Endodermal cell (in vitro differentiated cells): ENCODE results near the gene MXRA7. TPM values are rescaled to one million over a fixed set of nuclear protein-coding genes. Genes with fewer than 3 reads are reported as not detected.

Experiments
- DNase-seq: peaks from one replicate; pipeline ENCODE4 v3.0.0-alpha.2; 2017
- H3K27ac ChIP-seq: 2 replicates; pipeline ENCODE4 v1.5.1; 2013; ENCODE audit warnings: mild to moderate bottlenecking, low read depth, low read length, moderate library complexity
- H3K27me3 ChIP-seq: 2 replicates; pipeline ENCODE4 v1.6.1; 2013; ENCODE audit warnings: mild to moderate bottlenecking, low read length, moderate library complexity; ENCODE audit not compliant: insufficient read depth, control insufficient read depth, poor library complexity, severe bottlenecking
- H3K36me3 ChIP-seq: 2 replicates; pipeline ENCODE4 v1.7.0; 2013; ENCODE audit warnings: mild to moderate bottlenecking, low read length, moderate library complexity; ENCODE audit not compliant: control insufficient read depth, insufficient read depth
- H3K4me1 ChIP-seq: one replicate; pipeline ENCODE4 v1.7.0; 2013; ENCODE audit warnings: low read length; ENCODE audit not compliant: control insufficient read depth, insufficient read depth
- H3K4me3 ChIP-seq: 2 replicates; pipeline ENCODE4 v1.5.1; 2013; ENCODE audit warnings: mild to moderate bottlenecking, low read length, moderate library complexity
- H3K9ac ChIP-seq: 2 replicates; pipeline ENCODE4 v1.6.1; 2013; ENCODE audit warnings: mild to moderate bottlenecking, low read length, moderate library complexity; ENCODE audit not compliant: poor library complexity, severe bottlenecking; ENCODE audit errors: extremely low read depth
- H3K9me3 ChIP-seq: 2 replicates; pipeline ENCODE4 v1.6.1; 2013; ENCODE audit warnings: mild to moderate bottlenecking, low read length, moderate library complexity; ENCODE audit not compliant: control insufficient read depth
- H3K27ac Mint-ChIP-seq: 2 replicates; pipeline ENCODE4 v1.8.0; 2020; ENCODE audit warnings: mixed read lengths
- H3K27me3 Mint-ChIP-seq: 2 replicates; pipeline ENCODE4 v1.8.0; 2021; ENCODE audit warnings: mild to moderate bottlenecking, mixed read lengths; ENCODE audit not compliant: insufficient read depth
- H3K36me3 Mint-ChIP-seq: 2 replicates; pipeline ENCODE4 v1.8.0; 2020; ENCODE audit warnings: low read depth, mixed read lengths
- H3K4me1 Mint-ChIP-seq: 2 replicates; pipeline ENCODE4 v1.8.0; 2020; ENCODE audit warnings: mixed read lengths
- H3K4me3 Mint-ChIP-seq: 2 replicates; pipeline ENCODE4 v1.8.0; 2020; ENCODE audit warnings: mild to moderate bottlenecking, moderate library complexity, mixed read lengths
- H3K9me3 Mint-ChIP-seq: 2 replicates; pipeline ENCODE4 v1.8.0; 2020; ENCODE audit warnings: mild to moderate bottlenecking, mixed read lengths
- CTCF ChIP-seq: fragments of 200-600 bp; sonication (generic); conservative IDR thresholded peaks from 2 replicates; pipeline ENCODE4 v1.5.0; 2021; ENCODE audit warnings: antibody characterized with exemption, mild to moderate bottlenecking
- WGBS, 2 experiments: methylation state at CpG; one replicate each; pipeline versions ENCODE4 v1.1.5 to v1.1.7; 2013; ENCODE audit warnings: missing lambda C conversion rate in 2 of 2, mixed read lengths in 1 of 2; ENCODE audit not compliant: insufficient coverage in 1 of 2, insufficient read length in 1 of 2; 5-methylcytosine and 5-hydroxymethylcytosine counted together
- total RNA-seq, 2 donors: library from RNA; stranded (reverse); fragmentation: NEBNext Ultra II Directional in 1 of 2; extraction: Animal tissue kit (Norgen Biotek cat#: 25700) in 1 of 2; gene quantifications; 2 replicates in 1 of 2; 3 replicates in 1 of 2; pipeline ENCODE4 v1.2.1, GENCODE V29; 2021

The MXRA7 gene
- total RNA-seq, 2 donors from 2014 or later = 61.6 to 77.1 TPM

- no peak overlapping the region for H3K27ac Mint-ChIP-seq
Observed at GRCh38 chr17:76755285-76755684, 44.5 kb upstream of the MXRA7 start.

GRCh38 chr17:76753061-76753961, 42.5 kb upstream of the MXRA7 start:
- Mint-ChIP-seq H3K9me3 (peaks cover 3% of the 10 kb centered on the region), H3K36me3 (peaks cover 52% of the 10 kb centered on the region), H3K4me1 (no peaks in the 10 kb centered on the region), H3K27ac (no peak overlapping the region), H3K4me3 (no peak overlapping the region), H3K27me3 (no peaks in the 10 kb centered on the region)
- H3K4me1 ChIP-seq = no peaks in the 10 kb centered on the region
- H3K27me3 ChIP-seq = no peaks in the 10 kb centered on the region
- H3K9me3 ChIP-seq = peaks cover 1% of the 10 kb centered on the region
- H3K9ac ChIP-seq = no peak overlapping the region
- H3K27ac ChIP-seq = no peak overlapping the region
- peaks cover 51% of the 10 kb centered on the region for H3K36me3 ChIP-seq
- WGBS, 2 experiments = 93 to 95% methylated on average over 9 to 12 of the region's 12 CpGs
- DNase-seq = no peak
- no peak overlapping the region for H3K4me3 ChIP-seq
- TF ChIP-seq CTCF = no peak

More at GRCh38 chr17:76755285-76755684, 44.5 kb upstream of the MXRA7 start:
- H3K4me3 Mint-ChIP-seq = no peak overlapping the region
- H3K27me3 ChIP-seq = no peaks in the 10 kb centered on the region
- H3K9me3 ChIP-seq = peaks cover 7% of the 10 kb centered on the region
- H3K4me1 ChIP-seq = no peaks in the 10 kb centered on the region
- H3K4me1 Mint-ChIP-seq = no peaks in the 10 kb centered on the region
- H3K4me3 ChIP-seq = no peak overlapping the region
- H3K36me3 ChIP-seq = peaks cover 45% of the 10 kb centered on the region
- no peaks in the 10 kb centered on the region for H3K27me3 Mint-ChIP-seq
- no peak overlapping the region for H3K9ac ChIP-seq
- TF ChIP-seq CTCF = no peak
- peaks cover 45% of the 10 kb centered on the region for H3K36me3 Mint-ChIP-seq
- no peak overlapping the region for H3K27ac ChIP-seq
- no peak for DNase-seq
- H3K9me3 Mint-ChIP-seq = peaks cover 10% of the 10 kb centered on the region
- 97 to 100% methylated on average over 1 of the region's 2 CpGs for WGBS, 2 experiments

- 93 to 96% methylated on average over 3 to 4 of the region's 4 CpGs for WGBS, 2 experiments
Observed at GRCh38 chr17:76752006-76752405, 41.2 kb upstream of the MXRA7 start.

More at GRCh38 chr17:76752006-76752405, 41.2 kb upstream of the MXRA7 start:
- no peak for DNase-seq
- Mint-ChIP-seq H3K4me1 (no peaks in the 10 kb centered on the region), H3K27ac (no peak overlapping the region), H3K4me3 (no peak overlapping the region), H3K9me3 (no peaks in the 10 kb centered on the region), H3K36me3 (peaks cover 44% of the 10 kb centered on the region), H3K27me3 (no peaks in the 10 kb centered on the region)
- H3K9ac ChIP-seq = no peak overlapping the region
- TF ChIP-seq CTCF = no peak
- H3K4me1 ChIP-seq = no peaks in the 10 kb centered on the region
- no peaks in the 10 kb centered on the region for H3K9me3 ChIP-seq
- no peak overlapping the region for H3K27ac ChIP-seq
- no peak overlapping the region for H3K4me3 ChIP-seq
- H3K36me3 ChIP-seq = peaks cover 46% of the 10 kb centered on the region
- no peaks in the 10 kb centered on the region for H3K27me3 ChIP-seq
